Chondrocyte (in vitro differentiated cells): ENCODE measurements around the gene GJA3. TPM values are rescaled to one million over a fixed set of nuclear protein-coding genes. Genes with fewer than 3 reads are reported as not detected.
A peak's percentile ranks its signal among the peaks of the same experiment; 100 is the strongest.

Experiments used
- DNase-seq: peaks from one replicate; pipeline ENCODE4 v3.0.0; 2021; ENCODE audit warnings: mixed read lengths, low spot score
- H3K27ac Mint-ChIP-seq: one replicate; pipeline ENCODE4 v1.8.0; 2021; ENCODE audit warnings: mild to moderate bottlenecking, moderate library complexity, mixed read lengths; ENCODE audit not compliant: unreplicated experiment
- H3K27me3 Mint-ChIP-seq: 2 replicates; pipeline ENCODE4 v1.8.0; 2021; ENCODE audit warnings: low read depth, mixed read lengths
- H3K36me3 Mint-ChIP-seq: 2 replicates; pipeline ENCODE4 v1.8.0; 2021; ENCODE audit warnings: low read depth, mixed read lengths
- H3K4me1 Mint-ChIP-seq: 2 replicates; pipeline ENCODE4 v1.8.0; 2021; ENCODE audit warnings: low read depth, mild to moderate bottlenecking, mixed read lengths
- H3K4me3 Mint-ChIP-seq: one replicate; pipeline ENCODE4 v1.8.0; 2021; ENCODE audit warnings: mild to moderate bottlenecking, moderate library complexity, mixed read lengths; ENCODE audit not compliant: unreplicated experiment
- H3K9me3 Mint-ChIP-seq: 2 replicates; pipeline ENCODE4 v1.8.0; 2021; ENCODE audit warnings: low read depth, mixed read lengths
- total RNA-seq: library from RNA; stranded (reverse); gene quantifications from 3 replicates; pipeline ENCODE4 v1.2.1, GENCODE V29; 2021
- TF ChIP-seq, protein P1 (sequence below): fragments of 200-600 bp; sonication (generic); IDR thresholded peaks from 2 replicates; pipeline ENCODE4 v1.5.0; 2021; ENCODE audit warnings: antibody characterized with exemption, mild to moderate bottlenecking, moderate library complexity

Gene GJA3
- total RNA-seq, 1 donor from 2014 or later: 0.37 TPM

DNA sequence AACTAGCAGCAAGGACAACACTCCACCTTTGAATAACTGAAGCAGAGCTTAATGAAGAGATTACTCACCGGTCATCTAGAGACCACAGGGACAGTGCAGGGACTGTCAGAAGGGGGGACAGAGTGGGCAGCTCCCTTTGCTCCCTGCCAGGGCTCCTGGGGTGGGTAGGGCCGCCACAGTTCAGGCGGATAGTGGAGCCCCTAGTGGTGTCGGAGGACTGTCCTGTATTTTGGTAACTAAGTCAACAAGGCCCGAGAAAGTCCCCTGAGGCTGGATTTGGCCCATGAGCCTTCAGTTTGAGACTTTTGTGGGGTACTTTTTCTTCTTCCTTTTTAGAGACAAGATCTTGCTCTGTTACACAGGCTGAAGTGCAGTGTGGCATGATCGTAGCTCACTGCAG is 44.6 kb downstream of the GJA3 start:
- no peak for DNase-seq
- no peaks in the 10 kb centered on the region for H3K36me3 Mint-ChIP-seq
- TF ChIP-seq, protein P1, sequence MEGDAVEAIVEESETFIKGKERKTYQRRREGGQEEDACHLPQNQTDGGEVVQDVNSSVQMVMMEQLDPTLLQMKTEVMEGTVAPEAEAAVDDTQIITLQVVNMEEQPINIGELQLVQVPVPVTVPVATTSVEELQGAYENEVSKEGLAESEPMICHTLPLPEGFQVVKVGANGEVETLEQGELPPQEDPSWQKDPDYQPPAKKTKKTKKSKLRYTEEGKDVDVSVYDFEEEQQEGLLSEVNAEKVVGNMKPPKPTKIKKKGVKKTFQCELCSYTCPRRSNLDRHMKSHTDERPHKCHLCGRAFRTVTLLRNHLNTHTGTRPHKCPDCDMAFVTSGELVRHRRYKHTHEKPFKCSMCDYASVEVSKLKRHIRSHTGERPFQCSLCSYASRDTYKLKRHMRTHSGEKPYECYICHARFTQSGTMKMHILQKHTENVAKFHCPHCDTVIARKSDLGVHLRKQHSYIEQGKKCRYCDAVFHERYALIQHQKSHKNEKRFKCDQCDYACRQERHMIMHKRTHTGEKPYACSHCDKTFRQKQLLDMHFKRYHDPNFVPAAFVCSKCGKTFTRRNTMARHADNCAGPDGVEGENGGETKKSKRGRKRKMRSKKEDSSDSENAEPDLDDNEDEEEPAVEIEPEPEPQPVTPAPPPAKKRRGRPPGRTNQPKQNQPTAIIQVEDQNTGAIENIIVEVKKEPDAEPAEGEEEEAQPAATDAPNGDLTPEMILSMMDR: peak; percentile 11
- H3K27me3 Mint-ChIP-seq: no peaks in the 10 kb centered on the region
- no peak overlapping the region for H3K27ac Mint-ChIP-seq
- H3K4me1 Mint-ChIP-seq: peaks cover 13% of the 10 kb centered on the region
- no peaks in the 10 kb centered on the region for H3K9me3 Mint-ChIP-seq
- no peak overlapping the region for H3K4me3 Mint-ChIP-seq

DNA sequence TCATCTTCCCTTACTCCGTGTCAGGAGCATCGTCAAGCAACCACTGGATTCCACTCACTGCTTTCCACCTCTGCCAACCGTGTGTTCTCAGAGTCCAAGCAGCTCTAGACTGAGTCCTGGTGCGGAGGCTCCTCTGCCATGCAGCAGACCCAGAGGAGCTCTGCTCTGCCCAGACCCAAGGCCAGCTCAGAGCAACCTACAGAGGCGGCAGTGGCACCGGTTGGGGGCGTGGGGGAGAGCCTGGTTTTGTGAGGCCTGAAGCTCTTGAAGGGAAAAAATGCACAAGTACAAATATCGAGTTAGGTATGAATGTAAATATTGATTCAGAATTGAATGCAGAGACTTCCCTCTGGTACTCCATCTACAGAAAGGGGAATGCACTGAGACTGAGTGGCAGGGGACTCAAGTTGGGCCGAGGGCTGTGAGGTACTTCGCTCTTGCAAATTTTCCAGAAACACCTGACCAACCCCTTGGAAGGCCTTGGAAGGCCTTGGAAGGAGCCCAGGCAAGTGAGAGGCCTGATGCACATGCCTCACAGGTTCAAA is 46.7 kb downstream of the GJA3 start:
- H3K9me3 Mint-ChIP-seq: no peaks in the 10 kb centered on the region

DNA sequence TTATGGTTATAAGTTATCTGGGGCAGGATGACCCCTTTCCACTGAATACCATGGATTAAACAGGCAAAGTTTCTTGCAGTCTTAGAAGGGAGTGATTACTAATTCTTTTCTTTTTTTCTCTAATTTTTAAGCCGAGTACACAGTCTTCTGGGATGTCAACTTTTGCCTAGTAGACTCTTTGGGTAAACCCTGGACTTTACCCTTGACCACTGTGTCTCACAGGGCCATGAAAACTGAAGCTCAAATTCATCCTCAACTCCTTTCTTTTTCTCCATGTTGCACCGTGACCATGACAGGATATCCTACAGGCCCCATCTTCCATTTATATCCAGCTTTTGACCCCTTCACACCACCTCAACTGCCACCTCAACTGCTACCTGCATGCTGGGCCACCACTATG is 51.8 kb downstream of the GJA3 start:
- Mint-ChIP-seq H3K4me3 (no peak overlapping the region), H3K27me3 (peaks cover 17% of the 10 kb centered on the region), H3K36me3 (no peaks in the 10 kb centered on the region), H3K9me3 (no peaks in the 10 kb centered on the region), H3K27ac (no peak overlapping the region), H3K4me1 (peaks cover 3% of the 10 kb centered on the region)
- DNase-seq: no peak
- TF ChIP-seq, protein P1: no peak

More for the DNA sequence above, 46.7 kb downstream of the GJA3 start:
- Mint-ChIP-seq H3K4me3 (no peak overlapping the region), H3K4me1 (peaks cover 5% of the 10 kb centered on the region), H3K36me3 (no peaks in the 10 kb centered on the region), H3K27me3 (no peaks in the 10 kb centered on the region), H3K27ac (no peak overlapping the region)
- TF ChIP-seq, protein P1: no peak
- DNase-seq: no peak

DNA sequence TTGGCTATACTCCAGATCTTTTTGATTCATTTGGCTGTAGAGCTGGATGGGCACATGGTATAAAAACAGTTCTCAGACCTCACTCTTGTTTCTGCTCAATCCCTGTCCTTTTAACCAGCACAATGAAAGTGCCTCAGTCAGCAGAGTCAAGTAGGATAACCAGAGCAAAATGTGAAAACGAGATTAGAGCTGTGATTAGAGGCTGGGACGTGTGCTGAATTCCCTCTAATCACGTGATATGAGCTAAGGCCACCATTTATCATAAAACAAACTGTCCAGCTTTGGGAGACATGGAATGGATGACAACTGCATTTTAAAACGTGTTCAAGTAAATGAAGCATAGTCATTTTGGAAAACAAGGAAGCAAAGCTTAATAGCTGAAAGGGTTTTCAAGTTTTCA is 54.1 kb downstream of the GJA3 start:
- Mint-ChIP-seq H3K4me3 (no peak overlapping the region), H3K9me3 (no peaks in the 10 kb centered on the region), H3K27me3 (peaks cover 23% of the 10 kb centered on the region), H3K27ac (no peak overlapping the region), H3K4me1 (peaks cover 3% of the 10 kb centered on the region), H3K36me3 (no peaks in the 10 kb centered on the region)
- no peak for DNase-seq
- TF ChIP-seq, protein P1: no peak

DNA sequence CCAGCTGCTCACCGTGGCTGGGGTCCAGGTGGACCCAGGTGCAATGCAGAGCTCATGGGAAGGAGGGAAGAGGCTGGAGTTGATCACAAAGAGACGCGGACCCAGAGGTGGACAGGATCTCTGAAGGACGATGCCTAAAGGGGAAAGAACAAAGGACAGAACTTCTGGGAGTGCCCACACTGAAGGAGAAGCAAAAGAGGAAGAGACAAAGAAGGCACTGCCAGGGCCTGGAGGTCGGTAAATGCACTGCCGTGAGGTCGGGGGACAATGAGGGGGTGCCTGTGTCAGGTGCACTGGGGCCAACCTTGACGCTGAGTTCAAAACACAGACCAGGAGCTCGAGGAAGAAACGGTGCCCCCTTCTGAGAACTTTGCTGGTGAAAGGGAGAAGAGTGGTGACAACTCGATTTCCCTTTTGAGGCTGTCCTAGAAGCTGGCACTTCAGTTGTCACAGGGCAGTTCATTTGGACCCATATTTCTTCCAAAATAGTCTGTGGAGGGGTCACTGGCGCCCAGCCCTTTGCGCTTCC is 55.6 kb downstream of the GJA3 start:
- Mint-ChIP-seq H3K4me1 (peaks cover 3% of the 10 kb centered on the region), H3K4me3 (no peak overlapping the region), H3K27me3 (peaks cover 26% of the 10 kb centered on the region), H3K36me3 (no peaks in the 10 kb centered on the region), H3K27ac (no peak overlapping the region), H3K9me3 (no peaks in the 10 kb centered on the region)
- DNase-seq: no peak
- TF ChIP-seq, protein P1: no peak
